Measurements from ENCODE around the gene KCNC1. TPM values are rescaled to one million over a fixed set of nuclear protein-coding genes. Genes with fewer than 3 reads are reported as not detected.

Gene KCNC1
- total and polyA plus RNA-seq, 4 donors, result 0.54 TPM; not detected in 3

- TF ChIP-seq GABPA (IDR thresholded peaks at IDR 0.05 in 1 of 2, conservative IDR thresholded peaks at IDR 0.05 in 1 of 2) (no peak), FOXA1 (IDR thresholded peaks at IDR 0.05) (no peak), EGR1 (IDR thresholded peaks at IDR 0.05; ENCODE audit: low read depth in 2 of 2) (no peak), HNF4G (IDR thresholded peaks at IDR 0.05) (no peak), CTCF (IDR thresholded peaks at IDR 0.05; ENCODE audit: low read depth, low read length, missing input control) (no peak), RXRA (IDR thresholded peaks at IDR 0.05) (no peak), YY1 (IDR thresholded peaks at IDR 0.05) (no peak), JUND (IDR thresholded peaks at IDR 0.05) (no peak), NR2F2 (IDR thresholded peaks at IDR 0.05) (no peak)
Observed at GRCh38 chr11:17696741-17697140, 37.8 kb upstream of the KCNC1 start (continued).

- no peaks in the 10 kb centered on the region for H3K36me3 ChIP-seq (ENCODE audit: control insufficient read depth in 4 of 4, insufficient read depth in 3 of 4, low read depth in 1 of 4, low read length in 3 of 4)
- no peaks in the 10 kb centered on the region for H3K9me3 ChIP-seq (ENCODE audit: control insufficient read depth in 4 of 4, low read length in 3 of 4)
- no peak overlapping the region for H3K4me3 ChIP-seq (ENCODE audit: low read depth in 1 of 3, low read length in 3 of 3)
- no peak overlapping the region for H3K27ac ChIP-seq (ENCODE audit: low read depth in 1 of 2, low read length in 2 of 2)
- no peak for DNase-seq (ENCODE audit: low spot score)
- 61% methylated on average over 6 of the region's 6 CpGs for WGBS
- H3K27me3 ChIP-seq (ENCODE audit: control insufficient read depth in 4 of 4, insufficient read depth in 4 of 4, low read length in 3 of 4), result peaks cover 3 to 14% (median 4%) of the 10 kb centered on the region in 4 donors
- TF ChIP-seq NR2F2 (IDR thresholded peaks at IDR 0.05) (no peak), GABPA (IDR thresholded peaks at IDR 0.05 in 1 of 2, conservative IDR thresholded peaks at IDR 0.05 in 1 of 2) (no peak), ATF3 (IDR thresholded peaks at IDR 0.05) (no peak), ZBTB33 (IDR thresholded peaks at IDR 0.05) (no peak)
- H3K9ac ChIP-seq (ENCODE audit: low read depth in 1 of 2, low read length in 2 of 2), result no peak overlapping the region
- H3K4me1 ChIP-seq (ENCODE audit: control insufficient read depth in 4 of 4, insufficient read depth in 4 of 4, low read length in 3 of 4), result peaks cover 0 to 2% (median 0%) of the 10 kb centered on the region in 4 donors
Observed at GRCh38 chr11:17697175-17697949, 37.2 kb upstream of the KCNC1 start.

- DNase-seq (ENCODE audit: low spot score), result no peak
- WGBS, result 89% methylated on average over 5 of the region's 5 CpGs
- peaks cover 0 to 2% (median 0%) of the 10 kb centered on the region in 4 donors for H3K4me1 ChIP-seq (ENCODE audit: control insufficient read depth in 4 of 4, insufficient read depth in 4 of 4, low read length in 3 of 4)
- H3K27me3 ChIP-seq (ENCODE audit: control insufficient read depth in 4 of 4, insufficient read depth in 4 of 4, low read length in 3 of 4), result peaks cover 3 to 14% (median 4%) of the 10 kb centered on the region in 4 donors
- H3K4me3 ChIP-seq (ENCODE audit: low read depth in 1 of 3, low read length in 3 of 3), result no peak overlapping the region
- H3K27ac ChIP-seq (ENCODE audit: low read depth in 1 of 2, low read length in 2 of 2), result no peak overlapping the region
- no peaks in the 10 kb centered on the region for H3K36me3 ChIP-seq (ENCODE audit: control insufficient read depth in 4 of 4, insufficient read depth in 3 of 4, low read depth in 1 of 4, low read length in 3 of 4)
- H3K9ac ChIP-seq (ENCODE audit: low read depth in 1 of 2, low read length in 2 of 2), result no peak overlapping the region
- peaks cover 0 to 6% (median 0%) of the 10 kb centered on the region in 4 donors for H3K9me3 ChIP-seq (ENCODE audit: control insufficient read depth in 4 of 4, low read length in 3 of 4)
- TF ChIP-seq TAF1 (conservative IDR thresholded peaks at IDR 0.05) (no peak), RAD21 (IDR thresholded peaks at IDR 0.05) (no peak), NR2F2 (IDR thresholded peaks at IDR 0.05) (no peak), FOXA2 (IDR thresholded peaks at IDR 0.05) (no peak), ATF3 (IDR thresholded peaks at IDR 0.05) (no peak), CTCF (IDR thresholded peaks at IDR 0.05; ENCODE audit: low read depth, low read length, missing input control) (no peak), SP1 (IDR thresholded peaks at IDR 0.05) (no peak), EGR1 (IDR thresholded peaks at IDR 0.05; ENCODE audit: low read depth in 2 of 2) (no peak), GABPA (IDR thresholded peaks at IDR 0.05 in 1 of 2, conservative IDR thresholded peaks at IDR 0.05 in 1 of 2) (no peak), JUND (IDR thresholded peaks at IDR 0.05) (no peak), RXRA (IDR thresholded peaks at IDR 0.05) (no peak), YY1 (IDR thresholded peaks at IDR 0.05) (no peak), ZBTB33 (IDR thresholded peaks at IDR 0.05) (no peak), HNF4G (IDR thresholded peaks at IDR 0.05) (no peak)
Observed at GRCh38 chr11:17699147-17700114, 35.1 kb upstream of the KCNC1 start.
